HepG2 (cell line): Measurements from ENCODE around the gene NLRP13. TPM values are rescaled to one million over a fixed set of nuclear protein-coding genes. Genes with fewer than 3 reads are reported as not detected.

ENCODE experiments used
- ATAC-seq: fragments of 200-7000 bp; cut with Tn5 transposase; 3 replicates; pipeline ENCODE4 v1.9.1; 2020; ENCODE audit warnings: mild to moderate bottlenecking, moderate library complexity
- BruUV-seq: library from RNA; stranded (reverse); fragments of 400-500 nt; replicated peaks from 2 replicates; lab custom pipeline; 2021; lab: Mats Ljungman, UMichigan
- CTCF ChIA-PET: fragments of 300-600 bp; formaldehyde crosslinking; extraction: SDS; loops from one replicate; lab custom pipeline; 2021; ENCODE audit warnings: low total read pairs, inconsistent platforms, low intra/inter-chr PET ratio; lab: Yijun Ruan, JAX
- POLR2A ChIA-PET: fragments of 350-600 bp; sonication (Branson Sonifier 250); formaldehyde crosslinking; loops from one replicate; lab custom pipeline; 2020; ENCODE audit warnings: antibody characterized with exemption, inconsistent platforms; lab: Yijun Ruan, JAX
- DNase-seq: peaks from one replicate; pipeline ENCODE4 v3.0.0-alpha.2; 2015; ENCODE audit warnings: low spot score
- FAIRE-seq: peaks from 3 replicates; lab custom pipeline; 2011; peaks lifted over from hg19 to GRCh38; lab: Jason Lieb, UNC
- H2AFZ ChIP-seq: one replicate; pipeline ENCODE4 v1.6.1; 2011; ENCODE audit warnings: low read length, inconsistent platforms
- H3K27ac ChIP-seq: fragments of 300-600 bp; 3 replicates; pipeline ENCODE4 v1.8.0; 2011; ENCODE audit warnings: mixed run types, mild to moderate bottlenecking, mixed read lengths, low read length, inconsistent platforms; ENCODE audit not compliant: insufficient read depth; ENCODE audit errors: extremely low read length
- H3K27me3 ChIP-seq, 2 experiments: fragments of 200-600 bp in 1 of 2; 2 replicates in 1 of 2; 3 replicates in 1 of 2; pipeline versions ENCODE4 v1.6.0 to v1.8.0; 2011; ENCODE audit warnings: low read length in 2 of 2, mild to moderate bottlenecking in 2 of 2, moderate library complexity in 2 of 2, inconsistent platforms in 1 of 2; ENCODE audit not compliant: insufficient read depth in 2 of 2, control insufficient read depth in 1 of 2
- H3K36me3 ChIP-seq, 2 experiments: fragments of 200-600 bp in 1 of 2; replicated peaks in 1 of 2; 2 replicates in 1 of 2; 3 replicates in 1 of 2; pipeline versions ENCODE4 v1.5.1 to v1.8.0; 2011; ENCODE audit warnings: low read length in 2 of 2, inconsistent platforms in 1 of 2; ENCODE audit not compliant: insufficient read depth in 2 of 2, control insufficient read depth in 1 of 2
- H3K4me1 ChIP-seq: 2 replicates; pipeline ENCODE4 v1.5.1; 2012; ENCODE audit warnings: low read length, inconsistent platforms; ENCODE audit not compliant: insufficient read depth
- H3K4me2 ChIP-seq: 2 replicates; pipeline ENCODE4 v1.6.0; 2011; ENCODE audit warnings: low read depth, low read length, inconsistent platforms
- H3K4me3 ChIP-seq, 3 experiments: fragments of 200-600 bp in 1 of 3; sonication (generic), shearing (Covaris generic) in 1 of 3; replicated peaks in 1 of 3; 2 replicates each; pipeline ENCODE4 v1.5.1; 2011 to 2016; ENCODE audit warnings: low read length in 3 of 3, inconsistent platforms in 2 of 3, low read depth in 2 of 3, mild to moderate bottlenecking in 2 of 3, control low read depth in 1 of 3, mixed read lengths in 1 of 3; ENCODE audit not compliant: insufficient read depth in 1 of 3
- H3K79me2 ChIP-seq: one replicate; pipeline ENCODE4 v1.6.1; 2011; ENCODE audit warnings: low read length, inconsistent platforms; ENCODE audit not compliant: insufficient read depth
- H3K9ac ChIP-seq: 2 replicates; pipeline ENCODE4 v1.6.0; 2011; ENCODE audit warnings: mild to moderate bottlenecking, low read depth, low read length, inconsistent platforms; ENCODE audit not compliant: insufficient read depth
- H3K9me3 ChIP-seq: 2 replicates; pipeline ENCODE4 v1.5.1; 2012; ENCODE audit warnings: mild to moderate bottlenecking, low read length
- H4K20me1 ChIP-seq: 2 replicates; pipeline ENCODE4 v1.6.0; 2011; ENCODE audit warnings: inconsistent platforms, mild to moderate bottlenecking, low read length, moderate library complexity; ENCODE audit not compliant: insufficient read depth
- ATF7 ChIP-seq, 2 experiments: fragments of 450-650 bp in 1 of 2; sonication (generic) in 1 of 2; formaldehyde crosslinking in 1 of 2; IDR thresholded peaks; 2 replicates each; pipeline versions ENCODE4 v1.4.0 to v1.6.1; 2016 to 2020; ENCODE audit warnings: antibody characterized with exemption in 1 of 2, mild to moderate bottlenecking in 1 of 2, missing genetic modification reagents in 1 of 2
- HOMEZ ChIP-seq: IDR thresholded peaks from 2 replicates; pipeline ENCODE4 v1.6.1; 2016; ENCODE audit warnings: low read depth
- KAT8 ChIP-seq: IDR thresholded peaks from 2 replicates; pipeline ENCODE4 v1.6.1; 2016; ENCODE audit warnings: missing genetic modification reagents, missing compliant biosample characterization
- PHB2 ChIP-seq: fragments of 450-650 bp; IDR thresholded peaks from 2 replicates; pipeline ENCODE4 v1.6.1; 2018; ENCODE audit not compliant: partially characterized antibody
- SETDB1 ChIP-seq: sonication (generic); formaldehyde crosslinking; IDR thresholded peaks from 2 replicates; pipeline ENCODE4 v1.5.1; 2020; ENCODE audit warnings: missing genetic modification reagents, mild to moderate bottlenecking, borderline replicate concordance
- SMC3 ChIP-seq: IDR thresholded peaks from 2 replicates; pipeline ENCODE4 v1.6.1; 2011; ENCODE audit warnings: low read length, improper control_type of control experiment
- SRSF4 ChIP-seq: fragments of 200-400 bp; formaldehyde crosslinking; IDR thresholded peaks from one replicate; pipeline ENCODE4 v1.6.1; 2018; ENCODE audit warnings: mild to moderate bottlenecking, low read depth, low read length, moderate library complexity; ENCODE audit not compliant: poor library complexity, severe bottlenecking
- UBTF ChIP-seq: sonication (generic); formaldehyde crosslinking; IDR thresholded peaks from 2 replicates; pipeline ENCODE4 v1.4.0; 2020; ENCODE audit warnings: mild to moderate bottlenecking, missing genetic modification reagents
- ZNF136 ChIP-seq: sonication (generic); formaldehyde crosslinking; IDR thresholded peaks from 2 replicates; pipeline ENCODE4 v1.8.1; 2022; ENCODE audit warnings: low read depth, mild to moderate bottlenecking, moderate library complexity, missing genetic modification reagents
- ZNF225 ChIP-seq: sonication (generic); formaldehyde crosslinking; IDR thresholded peaks from 2 replicates; pipeline ENCODE4 v1.4.0; 2020; ENCODE audit warnings: mild to moderate bottlenecking, missing genetic modification reagents
- ZNF768 ChIP-seq: sonication (generic); formaldehyde crosslinking; IDR thresholded peaks from 2 replicates; pipeline ENCODE4 v1.4.0; 2020; ENCODE audit warnings: missing genetic modification reagents
- WGBS: methylation state at CpG from one replicate; pipeline ENCODE4 v1.1.6; 2017; ENCODE audit warnings: low lambda C conversion rate; 5-methylcytosine and 5-hydroxymethylcytosine counted together
- in situ Hi-C: cut with HindIII; loops from 2 replicates; pipeline ENCODE4 v1.10.0; 2017; ENCODE audit warnings: low pct_unique_long_range_greater_than_20kb; ENCODE audit not compliant: extremely low pct_ligation_motif_present
- intact Hi-C: fragments of 100-400 bp; cut with micrococcal nuclease; formaldehyde crosslinking; loops from one replicate; pipeline ENCODE4 v1.10.0; 2022; ENCODE audit not compliant: unreplicated experiment
- polyA plus RNA-seq, 8 experiments: library from polyadenylated mRNA; depleted of rRNA in 3 of 8; stranded (reverse) in 7 of 8; unstranded in 1 of 8; fragments of >200 nt; fragmentation: Illumina TruSeq in 4 of 8; extraction: Trizol in 4 of 8; gene quantifications; 2 replicates each; pipeline versions ENCODE4 v1.2.1 to v1.2.3, GENCODE V29; 2011 to 2016; ENCODE audit warnings: low read depth in 4 of 8, missing spikeins in 1 of 8, mixed read lengths in 1 of 8; ENCODE audit not compliant: insufficient read depth in 1 of 8
- total RNA-seq, 5 experiments: library from RNA; depleted of rRNA; stranded (reverse); fragments of >200 nt; fragmentation: Illumina TruSeq; extraction: Trizol; gene quantifications; 2 replicates each; pipeline ENCODE4 v1.2.3, GENCODE V29; 2016; ENCODE audit warnings: low read depth in 1 of 5
- TF ChIP-seq, protein P1 (sequence below): sonication (generic); formaldehyde crosslinking; IDR thresholded peaks from 2 replicates; pipeline ENCODE4 v1.4.0; 2020; ENCODE audit warnings: missing genetic modification reagents, borderline replicate concordance

NLRP13 gene
- total and polyA plus RNA-seq, 2 of the 13 experiments (the other 11 are each of a cell fraction or from before 2014, with no cell fraction given), result not detected

DNA sequence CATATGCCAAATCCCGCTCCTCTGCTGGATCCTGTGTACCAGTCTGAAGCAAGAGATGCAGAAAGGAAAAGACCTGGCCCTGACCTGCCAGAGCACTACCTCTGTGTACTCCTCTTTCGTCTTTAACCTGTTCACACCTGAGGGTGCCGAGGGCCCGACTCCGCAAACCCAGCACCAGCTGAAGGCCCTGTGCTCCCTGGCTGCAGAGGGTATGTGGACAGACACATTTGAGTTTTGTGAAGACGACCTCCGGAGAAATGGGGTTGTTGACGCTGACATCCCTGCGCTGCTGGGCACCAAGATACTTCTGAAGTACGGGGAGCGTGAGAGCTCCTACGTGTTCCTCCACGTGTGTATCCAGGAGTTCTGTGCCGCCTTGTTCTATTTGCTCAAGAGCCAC lies 73.7 kb downstream of the NLRP13 start:
- BruUV-seq, result no TSS peak
- Histone ChIP-seq H3K9ac (no peak overlapping the region), H2AFZ (no peak overlapping the region), H4K20me1 (no peaks in the 10 kb centered on the region), H3K36me3 (no peaks in the 10 kb centered on the region), H3K4me3 (no peak overlapping the region), H3K4me2 (no peak overlapping the region), H3K9me3 (no peaks in the 10 kb centered on the region), H3K79me2 (no peaks in the 10 kb centered on the region), H3K27me3 (peaks cover 4 to 29% of the 10 kb centered on the region in 2 experiments; a peak in 4 of 5 replicates), H3K4me1 (no peaks in the 10 kb centered on the region), H3K27ac (no peak overlapping the region)
- intact Hi-C loops, result no loop called here
- in situ Hi-C loops, result no loop called here
- ChIA-PET POLR2A (no interaction called here), CTCF (no interaction called here)
- no peak for TF ChIP-seq ZNF225 (CRISPR knock-in tag)
- no peak for TF ChIP-seq ZNF136 (CRISPR knock-in tag)
- no peak for TF ChIP-seq SETDB1 (CRISPR knock-in tag)
- TF ChIP-seq, protein P1, sequence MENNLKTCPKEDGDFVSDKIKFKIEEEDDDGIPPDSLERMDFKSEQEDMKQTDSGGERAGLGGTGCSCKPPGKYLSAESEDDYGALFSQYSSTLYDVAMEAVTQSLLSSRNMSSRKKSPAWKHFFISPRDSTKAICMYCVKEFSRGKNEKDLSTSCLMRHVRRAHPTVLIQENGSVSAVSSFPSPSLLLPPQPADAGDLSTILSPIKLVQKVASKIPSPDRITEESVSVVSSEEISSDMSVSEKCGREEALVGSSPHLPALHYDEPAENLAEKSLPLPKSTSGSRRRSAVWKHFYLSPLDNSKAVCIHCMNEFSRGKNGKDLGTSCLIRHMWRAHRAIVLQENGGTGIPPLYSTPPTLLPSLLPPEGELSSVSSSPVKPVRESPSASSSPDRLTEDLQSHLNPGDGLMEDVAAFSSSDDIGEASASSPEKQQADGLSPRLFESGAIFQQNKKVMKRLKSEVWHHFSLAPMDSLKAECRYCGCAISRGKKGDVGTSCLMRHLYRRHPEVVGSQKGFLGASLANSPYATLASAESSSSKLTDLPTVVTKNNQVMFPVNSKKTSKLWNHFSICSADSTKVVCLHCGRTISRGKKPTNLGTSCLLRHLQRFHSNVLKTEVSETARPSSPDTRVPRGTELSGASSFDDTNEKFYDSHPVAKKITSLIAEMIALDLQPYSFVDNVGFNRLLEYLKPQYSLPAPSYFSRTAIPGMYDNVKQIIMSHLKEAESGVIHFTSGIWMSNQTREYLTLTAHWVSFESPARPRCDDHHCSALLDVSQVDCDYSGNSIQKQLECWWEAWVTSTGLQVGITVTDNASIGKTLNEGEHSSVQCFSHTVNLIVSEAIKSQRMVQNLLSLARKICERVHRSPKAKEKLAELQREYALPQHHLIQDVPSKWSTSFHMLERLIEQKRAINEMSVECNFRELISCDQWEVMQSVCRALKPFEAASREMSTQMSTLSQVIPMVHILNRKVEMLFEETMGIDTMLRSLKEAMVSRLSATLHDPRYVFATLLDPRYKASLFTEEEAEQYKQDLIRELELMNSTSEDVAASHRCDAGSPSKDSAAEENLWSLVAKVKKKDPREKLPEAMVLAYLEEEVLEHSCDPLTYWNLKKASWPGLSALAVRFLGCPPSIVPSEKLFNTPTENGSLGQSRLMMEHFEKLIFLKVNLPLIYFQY, result no peak
- TF ChIP-seq UBTF, result no peak
- no peak for TF ChIP-seq SRSF4
- no peak for TF ChIP-seq ATF7 (IDR thresholded peaks at IDR 0.05)
- TF ChIP-seq ATF7 (CRISPR knock-in tag; IDR thresholded peaks at IDR 0.05), result no peak
- TF ChIP-seq HOMEZ (CRISPR knock-in tag), result no peak
- TF ChIP-seq ZNF768 (CRISPR knock-in tag), result no peak
- no peak for TF ChIP-seq PHB2
- no peak for TF ChIP-seq KAT8 (CRISPR knock-in tag)
- TF ChIP-seq SMC3, result no peak
- FAIRE-seq (no peak), DNase-seq (no peak), ATAC-seq (no peak)
- WGBS, result 31% methylated on average over 7 of the region's 14 CpGs
